Activated CD8-positive, alpha-beta T cell treated with anti-CD3 and anti-CD28 coated beads for 36 hours (primary cell): Measurements from ENCODE around the gene FGF1. TPM values are rescaled to one million over a fixed set of nuclear protein-coding genes. Genes with fewer than 3 reads are reported as not detected.

ENCODE experiments used
- ATAC-seq: fragments of 200-7000 bp; cut with Tn5 transposase; one replicate; pipeline ENCODE4 v1.10.0; 2021; ENCODE audit warnings: mild to moderate bottlenecking, moderate library complexity
- CTCF ChIA-PET: fragments of 350-600 bp; sonication (Branson Sonifier 250); formaldehyde crosslinking; loops from one replicate; lab custom pipeline; 2021; ENCODE audit warnings: antibody characterized with exemption; lab: Charles Lee
- POLR2A ChIA-PET: fragments of 350-600 bp; sonication (Branson Sonifier 250); formaldehyde crosslinking; loops from one replicate; lab custom pipeline; 2021; ENCODE audit warnings: antibody characterized with exemption; lab: Charles Lee
- DNase-seq: peaks from one replicate; pipeline ENCODE4 v3.0.0-alpha.2; 2020
- H3K27ac Mint-ChIP-seq: one replicate; pipeline ENCODE4 v1.8.0; 2021; ENCODE audit warnings: mild to moderate bottlenecking, mixed read lengths
- H3K27me3 Mint-ChIP-seq: one replicate; pipeline ENCODE4 v1.8.0; 2021; ENCODE audit warnings: mixed read lengths
- H3K36me3 Mint-ChIP-seq: one replicate; pipeline ENCODE4 v1.8.0; 2021; ENCODE audit warnings: low read depth, mixed read lengths
- H3K4me1 Mint-ChIP-seq: one replicate; pipeline ENCODE4 v1.8.0; 2021; ENCODE audit warnings: low read depth, mixed read lengths
- H3K4me3 Mint-ChIP-seq: one replicate; pipeline ENCODE4 v1.8.0; 2021; ENCODE audit warnings: mild to moderate bottlenecking, moderate library complexity, mixed read lengths
- H3K9me3 Mint-ChIP-seq: one replicate; pipeline ENCODE4 v1.8.0; 2021; ENCODE audit warnings: mixed read lengths
- CTCF ChIP-seq: fragments of 200-600 bp; IDR thresholded peaks from one replicate; pipeline ENCODE4 v1.8.0; 2022; ENCODE audit warnings: antibody characterized with exemption, mild to moderate bottlenecking
- intact Hi-C: fragments of 100-400 bp; cut with micrococcal nuclease; formaldehyde crosslinking; loops from one replicate; pipeline ENCODE4 v1.10.0; 2022
- total RNA-seq, 2 experiments: library from RNA; stranded (reverse); gene quantifications; one replicate each; pipeline ENCODE4 v1.2.3, GENCODE V29; 2021

The FGF1 gene
- total RNA-seq, 2 experiments from 2014 or later = not detected

DNA sequence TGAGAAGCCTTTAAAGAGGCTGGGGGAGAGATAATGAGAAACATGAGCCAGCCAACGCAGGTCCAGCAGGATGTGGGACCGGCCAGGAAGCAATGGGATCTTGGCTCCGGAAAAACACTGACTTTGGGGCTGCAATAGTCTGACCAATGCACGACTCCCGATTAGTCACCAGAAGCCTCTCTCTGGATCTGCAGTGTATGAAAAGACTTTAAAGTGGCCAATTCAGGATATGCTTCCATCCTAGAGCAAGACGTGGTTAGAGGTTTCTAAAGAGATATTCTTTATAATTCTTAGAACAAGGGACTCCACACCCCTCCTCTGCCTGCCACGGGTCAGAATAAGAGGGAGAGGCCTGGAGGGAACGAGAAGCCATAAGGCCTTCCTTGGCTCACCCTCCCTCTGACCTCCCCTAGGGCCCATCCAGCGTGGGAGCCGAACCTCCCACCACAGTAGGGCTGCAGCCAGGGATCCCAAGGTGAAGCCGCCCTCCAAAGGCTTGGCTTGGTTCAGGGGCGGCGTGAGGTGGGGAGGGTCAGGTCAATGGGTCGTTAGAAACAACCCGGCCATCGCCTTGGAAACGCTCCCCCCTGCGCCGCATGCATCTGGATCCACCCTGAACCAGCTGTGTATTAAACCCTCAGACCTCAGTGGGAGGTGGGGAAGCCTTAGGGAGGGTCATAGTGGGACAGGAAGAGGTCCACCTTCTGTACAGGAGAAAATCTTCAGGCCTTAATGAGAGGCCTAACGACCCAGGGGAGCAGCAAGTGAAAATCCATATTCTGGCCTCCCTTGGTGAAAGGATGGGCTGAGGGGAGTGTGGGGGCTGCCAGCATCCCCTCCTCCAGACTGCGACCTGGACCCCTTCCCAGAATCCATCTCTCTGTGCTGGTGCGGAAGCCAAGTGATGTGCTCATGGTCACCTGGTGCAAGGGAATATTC, 11.1 kb downstream of the FGF1 start:
- intact Hi-C loops = no loop called here
- POLR2A ChIA-PET = no interaction called here
- DNase-seq = no peak
- no peak for TF ChIP-seq CTCF
- Mint-ChIP-seq H3K4me1 (no peaks in the 10 kb centered on the region), H3K36me3 (no peaks in the 10 kb centered on the region), H3K9me3 (no peaks in the 10 kb centered on the region), H3K27me3 (no peaks in the 10 kb centered on the region), H3K27ac (no peak overlapping the region), H3K4me3 (no peak overlapping the region)
- CTCF ChIA-PET = no interaction called here
- no peak for ATAC-seq

GRCh38 chr5:142671801-142672200, 14.1 kb downstream of the FGF1 start:
- Mint-ChIP-seq H3K9me3 (no peaks in the 10 kb centered on the region), H3K4me3 (no peak overlapping the region), H3K27me3 (no peaks in the 10 kb centered on the region), H3K36me3 (no peaks in the 10 kb centered on the region), H3K27ac (no peak overlapping the region), H3K4me1 (no peaks in the 10 kb centered on the region)
- no peak for TF ChIP-seq CTCF
- ChIA-PET CTCF (interaction anchor here (1.4 to 9.0 kb wide), 3 partner anchors 17 to 217 kb away, joined by 4 to 66 read pairs (median 5); no protein-coding TSS in a partner anchor), POLR2A (interaction anchor here (1.1 to 1.4 kb wide), 2 partner anchors 12 to 34 kb away, joined by 3 read pairs; no protein-coding TSS in a partner anchor)
- intact Hi-C loops = no loop called here
- DNase-seq = no peak
- no peak for ATAC-seq

DNA sequence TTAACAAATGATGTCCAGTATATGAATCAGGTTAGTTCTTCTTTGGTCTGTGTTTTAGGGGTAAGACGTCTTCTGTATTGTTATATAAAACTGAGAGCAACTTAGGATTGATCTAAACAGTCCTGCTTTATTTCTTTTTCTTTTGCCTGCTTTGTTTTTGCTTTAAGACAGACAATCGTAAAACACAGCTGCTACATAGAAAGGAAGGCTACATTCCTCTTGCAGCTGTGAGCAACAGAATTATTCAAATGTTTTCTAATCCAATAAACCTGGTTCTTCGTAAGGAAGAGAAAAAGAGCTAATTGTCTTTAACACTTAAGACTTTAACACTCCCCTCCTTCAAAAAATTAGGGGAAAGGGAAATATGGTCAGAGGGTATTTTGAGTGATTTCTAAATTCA, 14.6 kb downstream of the FGF1 start:
- Mint-ChIP-seq H3K27me3 (no peaks in the 10 kb centered on the region), H3K4me1 (no peaks in the 10 kb centered on the region), H3K36me3 (no peaks in the 10 kb centered on the region), H3K4me3 (no peak overlapping the region), H3K9me3 (no peaks in the 10 kb centered on the region), H3K27ac (no peak overlapping the region)
- ATAC-seq (no peak), DNase-seq (no peak)
- POLR2A ChIA-PET = interaction anchor here (1.1 to 1.4 kb wide), 2 partner anchors 11 to 34 kb away, joined by 3 read pairs; no protein-coding TSS in a partner anchor
- CTCF ChIA-PET = interaction anchor here (1.4 to 9.0 kb wide), 4 partner anchors 16 to 217 kb away, joined by 3 to 66 read pairs (median 4); no protein-coding TSS in a partner anchor
- no peak for TF ChIP-seq CTCF
- intact Hi-C loops = no loop called here

GRCh38 chr5:142670804-142671203, 15.1 kb downstream of the FGF1 start:
- no peak for TF ChIP-seq CTCF
- H3K36me3 Mint-ChIP-seq = no peaks in the 10 kb centered on the region
- DNase-seq (no peak), ATAC-seq (no peak)
- ChIA-PET POLR2A (interaction anchor here (1.1 to 1.4 kb wide), 2 partner anchors 11 to 33 kb away, joined by 3 read pairs; no protein-coding TSS in a partner anchor), CTCF (interaction anchor here (1.4 to 9.0 kb wide), 4 partner anchors 16 to 218 kb away, joined by 3 to 66 read pairs (median 4); no protein-coding TSS in a partner anchor)
- no peaks in the 10 kb centered on the region for H3K9me3 Mint-ChIP-seq
- no peaks in the 10 kb centered on the region for H3K27me3 Mint-ChIP-seq
- intact Hi-C loops = no loop called here
- no peak overlapping the region for H3K27ac Mint-ChIP-seq
- no peaks in the 10 kb centered on the region for H3K4me1 Mint-ChIP-seq
- no peak overlapping the region for H3K4me3 Mint-ChIP-seq

DNA sequence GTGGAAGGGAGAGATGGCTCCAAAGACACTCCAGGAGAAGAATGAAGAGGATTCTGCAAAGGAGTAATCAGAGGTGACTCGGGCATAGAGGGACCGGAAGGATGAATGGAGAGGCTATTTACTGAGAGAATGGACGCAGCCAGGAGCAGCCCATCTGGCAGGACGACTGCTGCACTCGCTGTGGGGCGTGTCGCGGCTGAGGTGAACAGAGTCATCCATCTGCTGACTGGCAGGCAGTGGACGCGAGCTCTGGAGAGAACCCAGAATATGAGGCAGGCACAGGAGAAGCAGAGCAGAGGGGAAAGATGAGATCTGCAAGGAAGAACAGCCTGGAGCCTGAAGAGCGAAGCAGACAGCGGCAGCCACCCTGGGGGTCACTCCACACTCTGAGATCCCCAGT, 16.4 kb downstream of the FGF1 start:
- CTCF ChIA-PET = interaction anchor here (9.0 kb wide), 1 partner anchor 14 kb away, joined by 66 read pairs; no protein-coding TSS in a partner anchor
- no peak for TF ChIP-seq CTCF
- ATAC-seq = no peak
- Mint-ChIP-seq H3K27me3 (no peaks in the 10 kb centered on the region), H3K36me3 (no peaks in the 10 kb centered on the region), H3K4me3 (no peak overlapping the region), H3K4me1 (no peaks in the 10 kb centered on the region), H3K27ac (no peak overlapping the region), H3K9me3 (no peaks in the 10 kb centered on the region)
- intact Hi-C loops = no loop called here
- DNase-seq = no peak
- POLR2A ChIA-PET = no interaction called here
